ENCODE results near the gene DPP8.

DPP8 gene

DNA sequence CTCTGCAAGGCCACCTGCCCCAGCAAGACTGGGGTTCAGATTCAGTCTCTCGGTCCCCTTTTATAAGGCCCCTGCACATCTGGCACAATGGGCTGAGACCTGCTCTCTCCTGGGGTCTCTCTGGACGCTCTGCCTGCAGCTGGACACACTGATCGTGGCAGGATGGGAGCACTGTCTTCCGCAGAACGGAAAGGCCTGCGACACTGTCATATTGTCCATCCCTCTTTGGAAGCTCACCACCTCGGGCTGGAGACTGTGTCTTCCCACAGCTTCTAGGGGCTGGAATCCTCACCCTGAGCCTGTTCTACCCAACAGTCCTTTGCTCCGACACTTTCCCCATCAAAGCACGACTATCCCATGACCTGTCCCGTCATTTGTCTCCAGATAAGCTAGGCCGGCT, 83.3 kb downstream of the DPP8 start:
- FAIRE-seq: no peak
- no peak for DNase-seq (ENCODE audit: extremely low spot score, insufficient read length, low read depth)

DNA sequence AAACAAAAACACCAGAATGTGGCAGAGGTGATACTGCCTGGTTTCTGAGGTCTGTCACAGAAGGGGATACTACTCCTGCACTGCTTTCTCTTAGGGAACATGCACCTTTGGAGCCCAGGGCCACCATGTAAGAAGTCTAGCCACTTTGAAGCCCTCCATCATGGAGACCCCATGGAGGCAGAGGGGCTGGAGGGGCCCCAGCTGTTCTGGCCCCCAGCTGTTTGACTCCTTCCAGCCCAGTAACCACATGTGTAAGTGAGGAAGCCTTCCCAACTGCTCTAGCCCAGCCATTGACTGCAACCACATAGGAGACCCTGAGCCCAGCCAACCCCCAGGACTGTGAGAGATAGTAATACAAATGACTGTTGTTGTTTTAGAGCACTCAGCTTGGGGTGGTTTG, 85.8 kb downstream of the DPP8 start:
- DNase-seq (ENCODE audit: extremely low spot score, insufficient read length, low read depth) (no peak), FAIRE-seq (no peak)

DNA sequence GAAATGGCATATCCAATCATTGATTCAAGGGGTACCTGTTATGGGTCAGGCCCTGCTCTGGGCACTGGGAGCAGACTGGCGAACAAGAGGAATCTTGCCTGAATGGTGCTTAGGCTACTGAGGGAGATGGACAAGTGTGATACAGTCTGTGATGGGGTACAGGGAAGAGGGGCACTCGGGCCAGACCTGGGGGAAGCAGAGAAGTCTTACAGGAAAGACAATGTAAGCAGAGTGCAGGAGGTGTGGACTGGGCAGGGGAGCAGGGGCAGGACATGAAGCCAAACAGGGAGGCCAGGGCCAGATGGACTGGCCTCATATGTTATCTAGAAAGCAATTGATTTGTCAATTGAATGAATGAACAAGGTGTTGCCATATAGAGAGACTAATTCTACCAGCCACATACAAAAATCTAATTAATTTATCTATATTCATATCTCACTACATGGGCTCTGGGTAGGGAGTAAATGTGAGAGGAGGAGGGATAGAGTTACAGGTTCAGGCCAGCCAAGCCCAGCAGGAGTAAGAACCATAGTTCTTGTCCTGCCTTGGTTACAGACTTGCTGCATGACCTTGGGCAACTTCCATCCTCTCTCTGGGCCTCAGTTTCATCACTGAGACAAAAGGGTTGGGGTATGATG, 91.2 kb downstream of the DPP8 start:
- FAIRE-seq (no peak), DNase-seq (ENCODE audit: extremely low spot score, insufficient read length, low read depth) (no peak)

DNA sequence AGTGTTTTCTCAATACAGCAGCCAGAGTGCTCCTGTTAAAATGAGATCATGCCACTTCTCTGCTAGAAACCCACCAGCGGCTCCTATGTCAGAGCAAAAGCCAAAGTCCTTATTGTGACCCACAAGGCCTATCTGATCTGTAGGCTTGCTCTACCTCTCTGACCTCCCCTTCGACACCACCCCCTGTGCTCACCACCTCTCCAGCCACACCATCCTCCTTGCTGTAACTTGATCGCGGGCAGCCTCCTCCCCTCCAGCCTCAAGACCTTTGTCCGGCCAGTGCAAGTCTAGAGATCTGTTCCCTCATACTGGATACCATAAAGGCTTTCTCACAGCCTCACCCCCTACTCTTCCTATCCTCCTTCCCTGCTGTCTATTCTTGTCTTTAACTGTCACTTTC, 92.8 kb downstream of the DPP8 start:
- no peak for FAIRE-seq

DNA sequence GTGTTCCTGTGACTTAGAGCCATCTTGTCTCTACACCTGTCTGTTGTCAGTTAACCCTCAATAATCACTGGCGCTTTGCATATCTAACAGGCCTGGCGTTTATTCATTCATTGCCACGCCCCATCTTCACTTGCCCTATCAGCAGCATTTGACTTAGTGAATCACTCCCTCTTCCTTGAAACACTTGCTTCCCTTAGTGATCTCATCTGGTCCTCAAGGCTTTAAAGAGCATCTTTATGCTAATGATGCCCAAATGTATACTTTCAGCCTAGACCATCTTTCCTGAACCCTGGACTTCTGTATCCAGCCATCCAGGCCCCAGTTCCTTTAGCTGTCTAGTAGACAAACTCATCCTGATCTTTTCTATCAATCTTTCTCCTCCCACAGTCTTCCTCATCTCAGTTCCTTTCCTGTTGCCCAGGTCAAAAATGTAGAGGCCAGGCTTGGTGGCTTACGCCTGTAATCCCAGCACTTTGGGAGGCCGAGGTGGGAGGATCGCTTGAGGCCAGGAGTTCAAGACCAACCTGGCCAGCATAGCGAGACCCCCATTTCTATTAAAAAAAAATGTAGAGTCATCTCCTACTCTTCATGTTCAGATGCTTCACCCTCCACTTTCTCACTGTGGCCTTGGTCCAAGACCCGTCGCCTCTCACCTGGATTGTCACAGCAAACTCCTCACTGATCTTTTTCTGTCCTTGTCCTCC, 93.4 kb downstream of the DPP8 start:
- FAIRE-seq (no peak), DNase-seq (ENCODE audit: extremely low spot score, insufficient read length, low read depth) (no peak)

More for the DNA sequence above, 92.8 kb downstream of the DPP8 start:
- no peak for DNase-seq (ENCODE audit: extremely low spot score, insufficient read length, low read depth)

DNA sequence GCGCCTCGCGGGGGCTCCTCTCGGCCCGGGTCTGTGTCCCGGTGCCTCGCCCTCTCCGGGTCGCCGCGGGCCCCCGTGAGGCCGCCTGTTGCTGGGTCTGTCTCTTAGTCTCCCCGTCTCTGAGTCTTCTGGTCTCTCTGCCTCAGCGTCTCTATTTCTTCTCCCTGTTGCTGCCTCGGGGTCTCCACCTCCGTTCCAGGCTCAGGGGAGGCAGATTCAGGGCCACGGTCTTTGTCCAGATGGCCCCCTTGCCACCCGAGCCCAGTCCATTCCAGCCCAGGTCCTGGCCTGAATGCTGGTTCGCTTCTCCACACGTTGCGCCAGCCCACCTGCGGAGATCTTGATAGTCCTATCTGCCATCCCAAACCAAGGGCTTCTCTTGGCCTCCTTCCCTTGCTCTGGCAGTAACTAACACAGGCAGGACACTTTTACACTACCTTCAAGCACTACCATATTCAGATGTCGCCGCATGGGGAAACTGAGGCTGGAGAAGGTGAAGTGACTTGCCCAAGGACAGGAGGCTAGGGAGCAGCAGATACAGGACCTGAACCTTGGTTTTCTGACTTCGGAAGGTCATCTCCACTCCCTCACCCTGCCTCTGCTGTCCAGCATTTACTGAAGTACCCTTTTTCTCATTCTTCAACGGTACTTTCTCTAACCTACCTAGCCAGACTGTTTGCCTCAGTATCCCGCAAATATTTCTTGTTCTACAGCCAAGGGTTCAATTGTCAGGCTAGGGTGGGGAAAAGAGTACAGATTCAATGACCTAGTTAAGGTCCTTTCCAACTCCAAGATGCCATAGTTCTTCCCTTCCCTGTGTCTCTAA, 94.1 kb downstream of the DPP8 start:
- FAIRE-seq: no peak
- no peak for DNase-seq (ENCODE audit: extremely low spot score, insufficient read length, low read depth)

DNA sequence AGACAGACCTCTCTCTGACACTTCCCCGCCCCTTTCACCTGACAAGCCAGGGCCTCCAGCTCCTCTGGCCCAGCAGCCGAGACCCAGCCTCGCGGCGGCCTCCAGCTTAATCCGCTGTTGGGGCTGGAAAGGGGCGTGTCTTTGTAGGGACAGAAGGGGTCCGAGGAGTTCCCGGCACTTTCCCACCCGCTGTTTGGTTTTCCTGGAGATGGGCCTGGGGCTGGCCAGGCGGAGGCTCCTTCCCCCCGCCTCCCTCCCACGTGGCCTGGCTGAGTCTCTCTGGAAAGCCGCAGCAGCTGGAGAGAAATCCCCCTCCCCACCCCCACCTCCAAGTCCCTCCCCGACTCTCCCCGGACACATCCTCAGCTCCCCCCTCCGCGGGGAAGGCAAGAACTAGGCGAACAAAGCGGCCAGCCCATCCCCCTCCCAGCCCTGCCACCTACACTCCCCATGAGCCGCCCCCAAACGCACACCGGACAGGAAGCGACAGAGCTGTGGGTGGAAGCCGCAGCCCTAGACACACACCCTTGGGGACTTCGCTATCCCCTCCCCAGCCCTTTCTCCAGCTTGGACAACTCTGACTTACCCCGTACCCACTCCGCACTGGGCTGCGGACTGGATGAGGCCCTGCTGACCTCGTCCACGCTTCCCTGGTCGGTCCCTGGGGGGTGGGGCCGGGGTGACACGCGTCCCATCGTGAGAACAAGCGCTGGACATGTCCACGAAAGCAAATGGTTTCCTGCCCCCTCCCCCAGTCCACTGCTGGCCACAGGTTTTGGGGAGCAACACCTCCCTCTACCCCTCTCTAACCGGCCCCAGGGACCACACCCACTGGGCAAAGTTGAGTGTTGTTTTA, 95.9 kb downstream of the DPP8 start:
- DNase-seq (ENCODE audit: extremely low spot score, insufficient read length, low read depth) (no peak), FAIRE-seq (peak; percentile 49)

DNA sequence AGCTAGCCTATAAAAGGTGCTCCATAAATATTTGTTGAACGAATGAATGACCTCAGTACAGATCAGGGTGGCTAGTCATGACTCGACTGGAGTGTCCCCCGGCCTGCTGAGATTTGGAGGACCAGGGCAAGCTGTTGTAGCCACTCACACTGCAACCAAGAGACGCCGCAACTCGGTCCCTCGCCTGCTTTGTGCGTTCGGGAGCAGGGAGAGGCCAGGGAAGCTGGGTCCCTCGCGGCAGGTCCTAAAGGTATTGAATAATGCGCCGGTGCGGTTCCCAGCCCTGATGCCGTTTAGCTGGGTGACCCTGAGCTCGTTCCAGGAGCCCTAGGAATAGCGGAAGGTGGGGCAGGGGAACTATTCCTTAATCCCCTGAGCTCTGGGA, 96.5 kb downstream of the DPP8 start:
- no peak for FAIRE-seq
- no peak for DNase-seq (ENCODE audit: extremely low spot score, insufficient read length, low read depth)

DNA sequence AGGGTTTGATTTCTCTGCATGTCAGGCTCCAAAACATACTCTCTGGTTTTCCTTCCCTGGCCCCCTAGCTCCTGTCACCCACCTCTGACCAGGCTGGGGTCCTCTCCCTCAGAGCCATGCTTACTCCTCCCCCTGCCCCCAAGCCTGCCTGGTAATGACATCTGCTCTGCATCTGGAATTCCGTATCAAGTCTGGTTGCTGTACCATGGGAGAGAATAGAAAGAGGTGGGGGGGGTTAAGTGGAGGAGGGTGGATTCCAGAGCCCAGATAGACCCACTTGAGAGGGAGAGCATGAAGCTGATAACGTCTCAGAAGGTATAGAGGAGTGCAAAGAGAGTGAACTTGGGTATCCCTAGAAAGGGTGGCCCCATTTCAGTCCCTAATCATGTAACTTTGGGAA, 98.9 kb downstream of the DPP8 start:
- DNase-seq (ENCODE audit: extremely low spot score, insufficient read length, low read depth): no peak

DNA sequence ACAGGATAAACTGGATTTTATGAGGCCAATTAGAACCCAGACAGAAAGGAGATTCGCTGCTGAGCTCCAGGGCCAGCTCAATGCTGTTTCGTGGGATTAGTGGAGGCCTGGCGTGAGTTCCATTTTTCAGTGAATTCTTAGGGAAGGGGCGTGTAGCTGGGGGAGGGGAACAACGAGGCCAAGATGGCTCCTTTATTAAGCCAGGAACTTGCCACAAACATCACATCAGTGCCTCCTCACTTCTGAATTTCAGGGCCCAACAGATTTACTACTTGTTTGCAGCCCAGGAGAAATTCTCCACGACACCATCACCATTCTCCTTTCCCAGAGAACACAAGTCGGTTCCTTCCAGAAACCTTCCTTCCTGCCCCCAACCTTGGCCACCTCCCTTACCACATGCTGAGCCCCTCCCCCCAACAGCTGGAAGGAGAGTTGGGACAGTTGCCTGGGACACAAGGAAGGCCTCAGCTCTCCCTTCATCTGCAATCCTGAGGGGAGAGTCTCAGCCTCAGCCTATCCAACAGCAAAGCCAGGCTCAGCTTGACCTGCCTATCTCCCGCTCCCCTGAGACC, 100.6 kb downstream of the DPP8 start:
- no peak for DNase-seq (ENCODE audit: extremely low spot score, insufficient read length, low read depth)
- FAIRE-seq: no peak

More for the DNA sequence above, 98.9 kb downstream of the DPP8 start:
- FAIRE-seq: no peak

DNA sequence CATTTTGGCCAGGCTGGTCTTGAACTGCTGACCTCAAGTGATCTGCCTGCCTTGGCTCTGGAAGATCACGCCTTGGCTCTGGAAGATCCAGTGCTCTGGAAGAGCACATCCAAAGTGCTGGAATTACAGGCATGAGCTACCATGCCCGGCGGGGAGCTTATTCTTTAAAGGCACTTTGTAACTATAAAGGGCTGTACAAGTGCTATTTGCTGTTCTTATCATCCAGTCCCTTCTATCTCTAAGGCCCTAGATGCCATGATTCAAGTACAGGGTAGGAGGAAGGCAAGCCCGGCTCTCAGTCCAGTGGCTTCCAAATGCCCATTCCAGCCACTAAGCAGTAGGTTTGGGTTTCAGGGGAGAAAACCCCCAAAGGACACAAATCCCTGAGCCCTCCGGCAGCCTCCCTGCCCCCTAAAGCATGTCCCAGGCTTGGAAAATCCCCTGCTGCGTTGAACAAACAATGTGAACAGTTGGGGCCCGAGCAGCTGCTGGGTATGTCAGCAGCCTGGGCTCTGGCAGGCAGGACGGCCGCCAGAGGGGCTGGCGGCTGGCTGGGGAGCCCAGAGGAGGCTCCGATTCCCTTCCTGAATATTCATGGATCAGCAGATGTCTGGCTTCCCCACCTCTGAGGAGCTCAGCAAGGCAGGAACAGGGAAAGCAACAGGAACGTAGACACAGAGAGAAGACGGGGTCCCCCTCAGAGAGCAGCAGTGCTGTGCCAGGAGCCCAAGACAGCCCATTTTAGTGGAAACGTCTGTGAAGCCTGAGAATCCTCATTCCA, 102.5 kb downstream of the DPP8 start:
- FAIRE-seq: no peak
- DNase-seq (ENCODE audit: extremely low spot score, insufficient read length, low read depth): no peak

DNA sequence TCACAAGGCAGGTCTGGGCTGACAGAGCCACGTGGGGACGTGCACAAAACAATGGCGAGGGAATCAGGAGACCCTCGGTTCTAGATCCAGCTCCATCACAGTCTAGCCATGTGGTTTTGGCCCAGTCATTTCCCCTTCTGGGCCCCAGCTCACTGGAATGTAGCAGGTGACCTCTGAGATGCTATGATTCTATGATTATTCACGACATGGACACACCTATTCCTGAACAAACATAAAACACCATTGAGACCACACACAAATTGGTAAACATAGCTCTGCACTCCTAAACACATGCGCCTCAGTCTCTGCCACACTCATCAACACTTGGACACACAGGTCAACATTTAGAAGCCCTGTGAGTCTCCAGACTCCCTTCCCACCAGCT, 103.7 kb downstream of the DPP8 start:
- no peak for FAIRE-seq
- DNase-seq (ENCODE audit: extremely low spot score, insufficient read length, low read depth): no peak

DNA sequence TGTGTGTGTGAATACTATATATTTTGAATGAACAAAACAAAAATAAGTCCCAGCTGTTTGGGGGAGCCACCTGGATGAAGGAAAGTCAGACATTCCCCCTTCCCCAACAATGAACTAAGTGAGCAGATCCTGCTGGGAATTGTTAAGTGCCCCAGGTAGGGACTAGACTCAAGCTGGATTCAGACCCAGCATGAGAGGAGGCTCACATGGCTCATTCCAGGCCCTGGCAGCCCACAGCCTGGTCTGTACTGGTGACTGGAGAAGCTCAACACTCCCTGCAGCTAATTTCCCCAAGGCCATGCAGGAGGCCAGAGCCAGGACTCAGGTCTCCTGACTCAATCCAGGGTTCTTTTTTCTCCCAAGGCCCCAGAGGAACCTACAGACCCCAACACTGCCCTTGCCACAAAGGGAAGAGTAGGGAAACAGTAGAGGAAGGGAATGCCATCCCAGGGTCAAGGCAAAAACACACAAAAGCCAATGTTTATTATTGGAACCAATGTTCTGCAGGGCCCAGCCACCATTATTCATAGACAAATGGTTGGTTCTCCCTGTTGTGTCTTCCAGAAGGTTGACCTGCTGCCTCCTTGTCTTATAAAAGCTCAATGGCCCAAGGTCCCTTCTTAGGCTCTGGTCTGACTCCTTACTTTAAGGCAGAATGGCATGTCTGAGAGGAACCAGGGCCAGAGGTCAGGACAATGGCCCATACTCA, 104.3 kb downstream of the DPP8 start:
- FAIRE-seq: no peak
- DNase-seq (ENCODE audit: extremely low spot score, insufficient read length, low read depth): no peak

DNA sequence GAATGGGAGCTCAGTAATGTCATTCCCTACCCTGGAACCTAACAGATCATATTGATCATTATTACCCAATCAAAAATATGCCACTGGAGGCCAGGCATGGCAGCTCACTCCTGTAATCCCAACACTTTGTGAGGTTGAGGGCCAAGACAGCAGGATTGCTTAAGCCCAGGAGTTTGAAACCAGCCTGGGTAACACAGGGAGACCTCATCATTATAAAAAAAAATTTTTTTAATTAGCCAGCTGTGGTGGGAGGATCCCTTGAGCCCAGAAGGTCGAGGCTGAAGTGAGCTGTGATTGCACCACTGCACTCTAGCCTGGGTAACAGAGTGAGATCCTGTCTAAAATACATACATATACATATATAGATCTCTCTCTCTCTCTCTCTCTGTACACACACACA, 104.9 kb downstream of the DPP8 start:
- FAIRE-seq (no peak), DNase-seq (ENCODE audit: extremely low spot score, insufficient read length, low read depth) (no peak)

DNA sequence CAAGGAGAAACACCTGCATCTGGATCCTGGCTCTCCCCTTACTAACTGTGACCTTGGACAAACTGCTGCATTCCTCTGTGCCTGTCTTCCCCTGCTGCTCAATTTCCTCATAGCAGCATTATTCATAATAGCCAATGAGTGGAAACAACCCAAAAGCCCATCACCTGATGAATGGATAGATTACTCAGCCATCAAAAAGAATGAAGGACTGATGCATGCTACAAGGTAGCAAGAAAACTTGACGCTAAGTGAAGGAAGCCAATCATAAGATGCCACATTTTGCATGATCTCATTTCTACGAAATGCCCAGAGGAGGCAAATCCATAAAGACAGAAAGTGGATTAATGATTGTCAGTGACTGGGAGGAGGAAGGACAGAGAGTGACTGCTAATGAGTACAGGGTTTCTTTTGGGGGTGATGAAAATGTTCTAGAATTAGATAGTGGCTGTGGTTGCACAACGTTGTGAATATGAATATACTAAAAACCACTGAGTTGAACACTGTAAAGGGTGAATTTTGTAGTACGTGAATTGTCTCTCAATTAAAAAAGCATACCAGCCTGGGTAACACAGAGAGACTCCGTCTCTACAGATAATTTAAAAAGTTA, 105.9 kb downstream of the DPP8 start:
- no peak for DNase-seq (ENCODE audit: extremely low spot score, insufficient read length, low read depth)

DNA sequence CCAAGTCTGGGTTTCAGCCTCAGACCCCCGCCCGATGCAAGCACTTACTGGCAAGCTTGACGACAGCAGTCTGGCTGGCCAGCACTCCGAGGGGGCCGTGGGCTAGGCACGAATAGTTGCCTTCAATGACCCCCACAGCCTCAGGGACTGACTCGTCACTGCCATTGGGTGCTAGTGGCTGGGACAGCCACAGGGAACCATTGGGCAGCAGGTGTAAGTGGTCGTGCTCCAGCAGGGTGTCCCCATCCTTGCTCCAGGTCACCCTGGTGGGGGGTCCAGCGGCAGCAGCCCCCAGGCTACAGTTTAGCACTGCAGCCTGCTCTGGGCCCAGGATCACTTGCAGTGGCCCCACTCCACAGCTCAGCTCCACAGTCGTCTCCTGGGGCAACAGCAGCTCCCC, 106.5 kb downstream of the DPP8 start:
- FAIRE-seq: no peak
- no peak for DNase-seq (ENCODE audit: extremely low spot score, insufficient read length, low read depth)

More for the DNA sequence above, 105.9 kb downstream of the DPP8 start:
- FAIRE-seq: no peak

DNA sequence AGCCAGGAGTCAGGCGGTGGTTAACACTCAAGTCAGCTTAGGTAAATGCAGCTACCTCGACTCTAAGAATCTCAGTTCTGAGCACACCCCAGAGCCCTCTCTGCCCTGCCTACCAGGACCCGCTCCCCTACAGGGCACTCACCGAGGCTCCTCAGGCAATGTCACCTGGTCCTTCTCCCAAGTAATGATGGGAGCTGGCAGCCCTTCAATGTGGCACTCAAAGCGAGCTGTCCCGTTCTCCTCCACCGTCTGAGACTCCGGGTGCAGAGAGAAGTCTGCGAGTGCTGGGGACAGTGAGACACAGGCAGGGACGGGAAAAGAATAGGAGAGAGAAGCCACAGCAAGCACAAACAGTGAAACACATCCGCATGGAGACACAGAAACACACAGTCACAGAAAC, 107.5 kb downstream of the DPP8 start:
- FAIRE-seq (no peak), DNase-seq (ENCODE audit: extremely low spot score, insufficient read length, low read depth) (no peak)

DNA sequence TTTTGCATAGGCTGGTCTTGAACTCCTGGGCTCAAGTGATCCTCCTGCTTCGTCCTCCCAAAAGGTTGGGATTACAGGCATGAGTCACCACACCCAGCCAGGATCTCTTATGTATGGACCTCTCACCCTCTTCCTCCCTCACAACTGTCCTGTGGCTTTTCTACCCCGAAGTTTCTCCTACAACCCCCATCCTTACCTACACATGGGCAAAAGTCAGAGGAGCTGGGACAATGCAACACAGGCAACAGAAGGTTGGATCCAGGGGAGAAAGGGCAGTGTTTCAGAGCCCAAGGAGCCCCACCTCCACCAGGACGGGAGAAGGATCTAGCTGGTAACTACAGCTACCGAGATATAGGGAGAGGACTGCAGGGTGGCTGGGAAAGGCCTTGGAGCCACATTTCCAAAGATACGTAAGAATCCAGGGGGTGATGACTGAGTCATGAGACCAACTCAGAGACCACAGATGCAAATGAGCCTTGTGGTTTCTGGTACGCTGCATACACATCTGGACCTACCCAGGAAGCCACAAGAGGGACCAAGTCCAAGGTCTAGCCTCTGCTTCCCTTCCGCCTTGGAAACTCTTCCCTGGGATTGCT, 108.4 kb downstream of the DPP8 start:
- FAIRE-seq (peak; percentile 73), DNase-seq (ENCODE audit: extremely low spot score, insufficient read length, low read depth) (no peak)
